Superior temporal gyrus (tissue), 1 donor: ENCODE results near the gene MTX1.
"Not testable (repeated sequence)": the region's sequence is repeated elsewhere in the genome, so short reads cannot be mapped to it uniquely, and the experiment has no call there.

Source experiments
- DNase-seq: peaks from one replicate; pipeline ENCODE4 v3.0.0-alpha.2; 2016; ENCODE audit errors: extremely low spot score

The MTX1 gene

DNA sequence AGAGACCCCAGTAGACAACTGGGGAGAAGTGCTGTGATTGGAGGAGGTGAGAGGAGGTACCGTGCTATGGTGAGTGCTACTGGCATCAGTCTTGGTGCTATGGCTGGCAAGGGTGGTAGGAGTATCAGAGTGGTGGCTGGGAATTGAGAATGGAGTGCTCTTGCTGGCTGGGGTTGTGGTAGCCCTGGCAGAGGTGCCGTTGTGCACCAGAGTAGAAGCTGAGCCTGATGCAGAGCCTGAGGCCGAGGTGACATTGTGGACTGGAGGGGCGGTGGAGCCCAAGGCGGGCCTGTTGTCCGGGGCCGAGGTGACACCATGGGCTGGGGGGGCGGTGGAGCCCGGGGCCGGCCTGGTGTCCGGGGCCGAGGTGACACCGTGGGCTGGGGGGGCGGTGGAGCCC, 20.2 kb upstream of the MTX1 start:
- DNase-seq = no peak

DNA sequence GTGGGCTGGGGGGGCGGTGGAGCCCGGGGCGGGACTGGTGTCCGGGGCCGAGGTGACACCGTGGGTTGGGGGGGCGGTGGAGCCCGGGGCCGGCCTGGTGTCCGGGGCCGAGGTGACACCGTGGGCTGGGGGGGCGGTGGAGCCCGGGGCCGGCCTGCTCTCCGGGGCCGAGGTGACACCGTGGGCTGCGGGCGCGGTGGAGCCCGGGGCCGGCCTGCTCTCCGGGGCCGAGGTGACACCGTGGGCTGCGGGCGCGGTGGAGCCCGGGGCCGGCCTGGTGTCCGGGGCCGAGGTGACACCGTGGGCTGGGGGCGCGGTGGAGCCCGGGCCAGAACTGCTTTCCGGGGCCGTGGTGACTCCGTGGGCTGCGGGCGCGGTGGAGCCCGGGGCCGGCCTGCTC, 18.6 kb upstream of the MTX1 start:
- DNase-seq = not testable (repeated sequence)

DNA sequence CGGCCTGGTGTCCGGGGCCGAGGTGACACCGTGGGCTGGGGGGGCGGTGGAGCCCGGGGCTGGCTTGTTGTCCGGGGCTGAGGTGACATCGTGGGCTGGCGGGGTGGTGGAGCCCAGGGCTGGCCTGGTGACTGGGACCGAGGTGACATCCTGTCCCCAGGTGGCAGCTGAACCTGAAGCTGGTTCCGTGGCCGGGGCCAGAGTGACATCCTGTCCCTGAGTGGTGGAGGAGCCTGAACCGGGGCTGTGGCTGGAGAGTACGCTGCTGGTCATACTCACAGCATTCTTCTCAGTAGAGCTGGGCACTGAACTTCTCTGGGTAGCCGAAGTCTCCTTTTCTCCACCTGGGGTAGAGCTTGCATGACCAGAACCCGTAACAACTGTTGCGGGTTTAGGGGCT, 16.6 kb upstream of the MTX1 start:
- no peak for DNase-seq

DNA sequence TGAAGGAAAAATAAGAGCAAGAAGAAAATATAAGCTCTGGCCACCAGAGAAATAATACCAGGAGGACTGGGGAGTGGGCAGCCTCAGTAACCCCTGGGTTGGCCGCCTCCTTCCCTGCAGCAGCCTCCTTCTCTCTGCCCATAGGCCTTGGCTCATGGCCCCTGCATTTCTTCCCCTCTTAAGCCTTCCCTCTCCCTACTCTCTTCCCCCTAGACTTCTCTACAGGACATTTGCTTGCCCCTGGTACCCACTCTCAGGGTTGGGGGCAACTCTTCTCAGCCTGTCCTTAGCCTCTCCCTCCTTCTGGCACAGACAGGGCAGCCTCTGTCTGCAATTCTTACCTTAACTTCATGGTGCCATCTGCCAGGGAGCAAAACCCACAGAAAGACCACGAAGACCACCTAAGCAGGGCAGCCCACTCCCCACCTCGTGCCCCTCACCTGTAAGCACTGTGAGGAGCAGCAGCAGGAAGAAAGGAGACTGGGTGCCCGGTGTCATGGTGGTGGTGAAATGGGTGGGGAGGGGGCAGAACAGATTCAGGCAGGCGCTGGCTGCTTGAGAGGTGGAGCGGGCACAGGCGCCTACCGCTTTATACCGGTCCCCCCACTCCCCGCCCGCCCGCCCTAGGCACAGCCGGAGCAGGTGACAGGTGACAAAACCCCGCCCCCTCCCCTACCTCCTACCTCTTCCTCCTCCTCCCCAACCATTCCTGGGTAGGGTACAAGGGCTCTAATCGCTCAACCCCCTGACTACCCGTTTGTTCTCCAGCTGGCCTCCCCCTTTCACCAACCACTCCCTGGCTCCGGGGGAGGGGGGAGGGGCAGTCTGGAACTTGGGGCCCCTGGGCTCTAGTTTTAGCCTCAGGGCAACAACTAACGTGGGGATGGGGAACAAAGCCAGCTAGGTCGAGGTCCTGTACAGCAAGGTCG, 15.9 kb upstream of the MTX1 start:
- DNase-seq = no peak

DNA sequence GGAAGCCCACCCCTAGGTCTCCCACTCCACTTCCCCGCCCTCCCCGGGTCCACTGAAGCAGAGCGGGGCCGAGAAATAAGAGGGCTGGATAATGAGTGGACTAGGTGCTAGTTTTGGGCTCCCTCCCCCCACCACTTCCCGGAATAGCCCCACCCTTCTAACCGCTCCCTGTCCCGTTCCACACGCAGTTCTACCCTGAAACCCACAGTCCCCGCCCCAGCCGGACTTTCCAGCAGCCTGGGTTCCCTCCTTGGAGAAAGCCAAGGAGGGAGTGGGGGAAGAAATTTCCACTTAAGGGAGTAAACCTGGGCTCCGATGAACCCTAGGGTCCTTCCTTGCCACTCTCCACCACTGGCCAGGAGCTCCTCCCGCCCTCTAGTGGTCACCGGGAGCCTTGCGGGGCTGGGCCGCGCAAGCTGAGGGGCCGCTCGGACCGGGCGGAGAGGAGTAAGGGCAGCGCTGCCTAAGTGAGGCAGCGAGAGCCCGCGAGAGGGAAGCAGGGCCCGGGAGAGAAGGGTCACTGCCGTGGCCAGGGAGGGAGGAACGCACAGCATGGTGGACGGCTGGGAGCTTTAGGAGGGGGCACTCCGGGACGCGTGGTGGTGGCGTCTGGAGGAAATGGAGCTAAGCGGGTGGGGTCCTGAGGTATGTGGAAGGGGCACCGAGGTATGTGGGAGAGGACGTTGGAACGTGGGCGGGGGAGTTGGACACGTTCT, 15.1 kb upstream of the MTX1 start:
- DNase-seq = peak; percentile 76

DNA sequence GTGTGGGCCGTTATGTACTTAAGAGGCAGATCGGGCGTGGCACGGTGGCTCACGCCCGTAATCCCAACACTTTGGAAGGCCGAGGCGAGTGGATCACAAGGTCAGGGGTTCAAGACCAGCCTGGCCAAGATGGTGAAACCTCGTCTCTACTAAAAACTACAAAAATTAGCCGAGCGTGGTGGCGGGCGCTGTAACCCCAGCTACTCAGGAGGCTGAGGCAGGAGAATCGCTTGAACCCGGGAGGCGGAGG, 14.6 kb upstream of the MTX1 start:
- DNase-seq = not testable (repeated sequence)

DNA sequence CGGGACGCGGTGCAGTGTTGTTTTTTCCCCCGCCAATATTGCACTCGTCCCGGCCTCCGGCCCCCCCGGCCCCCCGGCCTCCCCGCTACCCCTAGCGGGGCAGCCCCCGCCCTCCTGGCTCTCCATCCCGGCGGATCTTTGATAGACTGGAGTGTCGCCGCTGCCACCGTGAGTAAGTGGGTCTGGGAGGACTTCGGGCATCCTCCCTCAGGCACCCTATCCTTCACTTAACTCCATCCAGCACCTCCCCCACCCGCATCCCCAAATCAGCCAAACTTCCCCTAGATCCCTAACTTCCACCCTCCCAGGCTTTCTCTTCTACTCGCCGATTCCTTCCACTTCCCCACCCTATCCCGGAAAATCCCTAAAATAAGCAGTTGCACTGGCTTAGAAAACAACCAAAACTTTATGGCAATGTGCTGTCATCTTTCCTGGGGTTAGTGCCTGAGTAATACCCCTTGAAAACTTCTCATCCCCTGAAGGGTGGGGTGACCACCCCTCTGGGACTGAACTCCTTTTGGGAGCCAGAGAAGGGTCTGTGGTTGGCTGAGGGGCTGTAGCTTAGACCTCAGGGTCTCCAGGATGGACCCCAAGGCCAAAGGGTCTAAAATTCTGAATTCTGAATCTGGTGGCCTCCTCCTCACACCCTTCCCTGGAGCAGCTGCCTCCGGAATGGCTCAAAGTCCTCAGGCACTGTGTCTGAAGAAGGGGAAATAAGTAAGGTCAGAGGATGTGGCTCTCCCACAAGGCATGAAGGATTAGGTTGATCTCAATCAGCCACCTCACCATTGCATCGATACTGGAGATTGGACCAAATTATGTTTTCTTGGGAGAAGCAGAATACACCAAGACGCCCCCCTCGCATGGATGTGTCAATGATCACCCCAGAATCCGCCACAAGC, 13.0 kb upstream of the MTX1 start:
- DNase-seq = no peak

DNA sequence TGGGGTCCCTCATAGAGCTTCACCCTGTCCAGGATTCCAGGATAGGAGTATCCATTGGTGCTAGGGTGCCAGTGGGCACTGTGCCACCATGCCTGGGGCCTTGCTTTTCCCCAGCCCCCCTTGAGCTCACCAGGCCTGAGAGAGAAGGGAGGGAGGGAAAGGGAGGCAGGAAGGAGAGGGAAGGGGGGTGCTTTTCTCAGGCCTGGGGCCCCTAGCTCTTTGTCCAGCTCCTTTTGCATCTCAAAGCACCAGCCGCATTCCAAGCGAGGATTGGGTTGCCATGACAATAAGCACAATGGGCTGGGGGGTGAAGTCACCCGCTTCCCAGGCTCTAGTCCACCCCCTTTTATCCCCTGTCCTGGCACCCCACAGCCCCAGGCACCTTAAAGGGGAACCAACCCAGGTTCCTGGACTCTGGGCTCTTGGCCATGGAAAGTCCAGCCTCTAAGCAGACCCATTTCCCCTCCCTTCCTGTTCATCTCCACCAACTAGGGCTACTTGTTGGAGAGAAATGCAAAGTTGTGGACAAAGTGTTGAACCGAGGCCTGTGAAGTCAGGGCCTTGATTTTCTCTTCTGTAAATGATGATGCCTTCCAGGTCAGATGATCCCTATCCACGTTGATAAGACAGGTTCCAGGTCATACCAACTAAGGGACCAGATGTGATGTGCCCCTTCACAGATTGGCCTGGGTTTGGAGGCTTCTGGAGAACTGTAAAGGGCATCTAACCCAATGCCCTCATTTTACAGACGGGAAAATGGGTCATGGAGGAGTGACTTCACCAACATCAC, 12.2 kb upstream of the MTX1 start:
- DNase-seq = peak; percentile 26

DNA sequence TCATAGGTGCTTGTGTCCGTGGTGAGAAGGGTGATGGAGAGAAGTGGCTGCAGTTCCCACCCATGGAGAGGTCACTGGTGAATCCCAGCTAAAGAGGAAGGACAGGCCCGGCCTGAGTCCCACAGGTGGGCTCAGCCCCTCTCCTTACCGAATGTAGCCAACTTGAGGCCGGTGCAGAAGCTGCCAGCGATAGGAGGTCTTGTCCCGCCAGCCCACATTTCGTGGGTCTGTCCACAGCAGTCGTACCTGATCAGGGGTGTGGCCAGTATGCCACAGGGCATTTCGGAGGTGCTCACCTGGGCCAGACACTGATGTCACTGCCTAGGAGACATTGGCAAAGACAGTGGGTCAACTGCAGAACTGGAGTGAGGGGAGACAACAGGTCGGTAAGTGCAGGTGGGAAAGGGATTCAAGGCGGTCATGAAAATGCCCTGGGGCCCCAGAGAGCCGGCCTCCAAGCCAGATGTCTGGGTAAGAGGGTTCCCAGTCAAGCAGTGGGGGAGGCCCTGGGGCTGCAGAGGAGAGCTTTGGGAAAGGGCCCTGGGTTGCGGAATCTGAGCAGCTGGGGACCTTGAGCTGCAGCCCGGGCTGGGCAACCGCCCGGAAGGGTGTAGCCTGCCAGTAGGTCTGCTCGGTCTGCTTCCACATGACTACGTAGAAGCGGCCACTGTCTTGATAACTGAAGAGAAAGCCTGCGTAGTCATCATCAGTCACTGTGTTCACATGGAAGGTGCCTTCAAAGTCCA, 11.4 kb upstream of the MTX1 start:
- DNase-seq = no peak

DNA sequence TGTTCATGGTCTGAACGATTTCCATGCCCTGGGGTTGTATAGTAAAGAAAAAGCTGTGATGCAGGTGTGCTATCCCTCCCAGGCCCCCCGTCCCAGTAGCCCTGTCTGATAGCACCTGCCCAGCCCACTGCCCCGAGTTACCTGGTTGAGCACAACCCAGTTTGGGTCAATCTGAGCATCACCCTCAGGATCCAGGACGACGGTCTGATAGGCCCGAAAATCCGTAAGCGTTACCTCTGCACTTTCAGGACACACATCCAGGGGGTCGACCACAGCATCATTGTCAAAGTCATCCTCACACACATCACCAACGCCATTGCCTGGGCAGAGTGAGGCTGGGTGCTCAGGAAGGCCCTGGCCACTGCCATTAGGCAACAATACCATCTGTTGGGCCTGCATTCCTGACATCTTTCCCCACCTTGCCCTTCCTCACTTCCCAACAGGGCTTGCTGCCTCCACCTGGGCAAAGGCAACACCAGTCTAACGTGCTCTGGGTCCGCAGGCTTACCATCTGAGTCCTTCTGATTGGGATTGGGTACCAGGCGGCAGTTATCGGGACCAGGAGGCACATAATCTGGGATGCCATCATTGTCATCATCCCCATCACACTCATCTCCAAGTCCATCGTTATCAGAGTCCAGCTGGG, 10.5 kb upstream of the MTX1 start:
- DNase-seq = no peak

DNA sequence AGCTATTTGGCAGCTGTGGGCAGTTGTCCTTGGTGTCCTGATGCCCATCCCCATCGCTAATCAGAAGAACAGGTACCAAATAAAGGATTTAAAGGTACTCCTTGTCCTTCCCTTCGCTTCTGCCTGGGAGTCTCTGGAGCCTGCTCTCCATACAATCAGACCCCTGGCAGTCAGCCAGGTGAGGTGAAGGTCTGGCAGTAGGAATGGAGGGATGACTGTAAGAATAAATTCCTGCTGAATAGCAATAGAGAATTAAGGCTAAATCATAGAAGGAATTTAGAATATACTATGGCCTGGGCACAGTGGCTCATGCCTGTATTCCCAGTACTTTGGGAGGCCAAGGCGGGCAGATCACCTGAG, 10.0 kb upstream of the MTX1 start:
- no peak for DNase-seq

DNA sequence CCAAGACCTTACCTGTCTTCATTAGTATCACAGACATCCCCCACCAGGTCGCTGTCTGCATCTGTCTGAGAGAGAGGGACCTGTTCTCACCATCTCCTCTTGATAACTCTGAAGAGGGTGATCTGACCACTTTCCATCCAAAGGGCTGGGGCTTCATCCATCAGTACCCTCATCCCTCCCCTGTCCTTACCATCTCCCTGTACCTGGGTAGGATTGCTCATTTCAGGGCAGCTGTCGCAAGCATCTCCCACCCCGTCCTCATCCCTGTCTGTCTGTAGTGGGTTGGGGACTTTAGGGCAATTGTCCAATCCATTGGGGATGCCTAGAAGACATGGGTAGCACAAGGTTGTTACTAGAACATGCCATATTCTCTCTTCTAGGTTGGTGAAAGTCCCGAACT, 8.7 kb upstream of the MTX1 start:
- no peak for DNase-seq

DNA sequence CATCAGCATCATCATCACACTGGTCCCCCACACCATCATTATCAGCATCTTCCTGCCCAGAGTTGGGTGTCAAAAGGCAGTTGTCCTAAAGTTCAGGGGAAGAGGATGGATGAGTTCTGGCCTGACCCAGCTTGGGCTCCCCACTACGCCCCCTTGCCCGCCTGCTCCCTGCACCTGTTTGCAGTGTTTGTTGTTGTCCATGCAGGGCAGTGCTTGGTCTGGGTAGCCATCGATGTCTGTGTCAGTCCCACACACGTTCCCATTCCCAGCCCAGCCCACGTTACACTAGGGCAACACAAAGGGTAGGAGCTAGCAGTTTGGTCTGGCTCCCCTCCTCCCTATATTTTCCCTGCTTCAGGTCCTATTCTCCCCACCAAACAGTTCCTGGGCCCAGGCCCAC, 7.6 kb upstream of the MTX1 start:
- no peak for DNase-seq

DNA sequence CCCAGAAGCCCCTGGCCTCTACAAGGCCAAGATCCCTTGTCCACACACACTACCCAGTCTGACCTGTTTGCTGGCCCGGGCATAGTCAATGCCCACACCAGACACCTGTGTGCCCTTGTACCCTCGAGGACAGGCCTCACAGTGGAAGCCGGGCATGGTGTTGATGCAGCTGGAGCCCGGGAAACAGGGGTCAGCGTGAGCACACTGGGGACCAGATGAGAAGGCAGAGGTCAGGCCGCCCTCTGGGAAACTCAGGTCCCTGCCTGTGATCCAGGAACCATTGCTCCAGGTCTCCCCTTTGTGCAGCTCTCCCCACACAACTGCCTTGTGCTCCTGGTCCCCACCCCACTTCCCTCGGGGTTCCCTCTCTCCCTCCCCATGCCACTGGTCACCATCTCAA, 6.3 kb upstream of the MTX1 start:
- no peak for DNase-seq

DNA sequence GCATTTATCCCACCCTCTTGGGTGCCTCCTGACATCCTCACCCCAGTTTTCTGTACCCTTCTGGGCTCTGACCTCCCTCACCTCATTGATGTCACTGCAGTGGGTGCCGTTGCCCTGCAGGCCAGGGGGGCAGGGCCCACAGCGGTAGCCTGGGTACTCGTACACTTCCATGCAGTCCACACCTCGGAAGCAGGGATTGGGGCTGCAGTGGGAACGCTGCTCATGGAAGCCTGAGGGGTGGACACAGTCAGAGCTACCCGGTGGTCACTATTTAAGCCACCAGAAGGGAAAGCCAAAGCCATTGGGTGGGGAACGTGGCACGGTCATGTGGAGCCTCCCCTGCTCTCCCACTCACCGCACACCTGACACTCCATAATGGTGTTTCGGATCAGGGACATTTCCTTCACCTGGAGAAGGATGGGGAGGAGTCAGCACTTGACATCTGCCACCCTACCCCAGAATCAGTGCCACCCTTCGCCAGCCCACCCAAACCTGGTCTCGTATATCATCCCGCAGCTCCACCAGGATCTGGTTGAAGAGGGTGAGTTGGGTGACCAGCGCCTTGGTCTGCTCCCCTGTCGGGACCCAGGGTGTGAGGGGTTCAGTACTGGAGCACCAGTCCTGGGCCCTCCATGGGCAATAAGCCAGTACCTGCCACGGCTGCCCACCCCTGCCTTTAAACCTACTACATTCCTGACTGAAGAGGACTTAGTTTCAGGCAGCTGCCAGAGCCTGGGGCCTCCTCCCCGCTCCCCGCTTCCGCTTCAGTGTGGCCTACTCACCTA, 5.6 kb upstream of the MTX1 start:
- no peak for DNase-seq

DNA sequence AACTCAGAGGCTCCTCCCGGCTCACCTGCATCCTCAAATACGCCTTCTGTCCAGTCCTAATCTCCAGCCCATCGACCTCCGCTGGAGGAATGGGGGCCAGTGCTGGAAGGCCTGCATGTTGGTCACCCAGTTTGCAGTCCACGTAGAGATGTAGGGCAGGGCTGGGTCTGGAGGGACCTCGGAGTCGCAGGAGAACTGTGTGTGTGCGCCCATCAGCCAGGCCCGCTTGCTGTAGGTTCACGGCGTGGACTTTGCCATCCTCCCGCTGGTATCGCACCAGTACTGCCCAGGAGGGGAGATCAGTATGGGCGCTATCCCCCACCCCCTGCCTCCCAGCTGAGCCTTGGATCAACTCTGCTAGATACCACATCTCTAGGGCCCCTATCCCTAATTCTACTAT, 3.5 kb upstream of the MTX1 start:
- DNase-seq = no peak

DNA sequence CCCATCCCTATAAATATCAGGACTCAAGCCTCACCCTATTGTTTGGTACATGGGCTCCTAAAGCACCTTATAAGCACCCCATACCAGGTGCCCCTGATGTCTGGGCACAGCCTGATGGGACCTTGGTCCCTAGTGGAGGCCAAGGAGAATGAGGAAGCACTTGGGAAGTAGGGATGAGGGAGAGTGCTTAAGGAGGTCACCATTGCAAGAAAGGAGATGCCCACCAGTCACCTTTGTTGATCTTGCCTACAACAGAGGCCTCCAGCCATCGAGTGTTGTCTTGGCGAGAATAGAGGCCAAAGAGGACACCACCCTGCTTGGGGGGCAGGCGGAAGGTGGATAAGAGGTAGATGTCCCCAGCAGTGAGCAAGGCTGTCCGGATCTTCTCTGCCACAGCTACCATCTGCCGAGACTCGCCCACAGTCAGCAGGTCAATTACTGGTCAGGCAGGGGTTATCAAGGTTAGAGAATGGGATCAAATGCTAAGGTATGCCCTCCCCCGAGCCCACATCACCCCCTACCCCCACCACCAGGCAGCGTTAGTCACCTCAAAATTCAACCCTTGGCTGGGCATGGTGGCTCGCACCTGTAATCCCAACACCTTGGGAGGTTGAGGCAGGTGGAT, 2.4 kb upstream of the MTX1 start:
- DNase-seq = no peak

DNA sequence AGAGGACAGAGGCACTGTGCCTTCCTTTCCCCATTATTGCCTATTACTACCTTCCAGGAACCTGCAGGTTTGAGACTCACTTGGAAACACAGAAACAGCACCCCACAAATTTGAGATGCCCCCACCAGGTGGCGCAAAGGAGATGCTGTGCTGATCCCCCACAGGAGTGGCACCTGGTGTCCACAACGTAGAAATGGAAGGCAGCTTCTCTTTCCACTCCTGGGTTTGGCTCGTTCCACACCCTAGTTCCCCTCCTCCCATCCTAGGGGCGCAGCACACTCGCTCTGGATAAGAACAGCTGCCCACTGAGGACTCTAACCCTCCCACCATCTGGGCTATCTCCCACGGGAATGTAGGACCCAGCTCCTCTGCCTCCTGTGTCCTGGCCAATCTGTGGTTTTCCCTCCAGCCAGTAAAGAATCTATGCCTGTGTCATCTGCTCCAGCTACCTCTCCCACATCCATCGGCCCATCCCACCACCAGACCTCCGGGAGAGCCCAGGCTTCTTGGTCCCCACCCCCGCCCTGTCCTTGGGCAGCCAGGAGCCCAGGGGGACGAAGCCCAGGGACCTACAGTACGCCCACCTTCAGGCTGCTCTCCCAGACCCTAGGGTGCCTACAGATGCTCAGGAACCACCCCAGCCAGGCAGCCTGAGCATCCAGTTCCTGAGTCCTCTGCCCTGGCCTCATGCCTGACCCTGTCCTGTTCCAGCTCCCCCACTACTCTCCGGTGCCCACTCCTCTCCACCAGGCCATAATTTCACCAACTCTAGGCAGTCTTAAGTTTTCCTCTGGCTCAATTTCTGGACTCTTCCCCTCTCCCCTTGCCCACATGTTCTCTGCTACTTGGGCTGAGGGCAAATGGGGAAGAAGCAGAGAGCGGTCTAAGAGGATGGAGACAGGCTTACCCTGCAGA, 1.3 kb upstream of the MTX1 start:
- DNase-seq = peak; percentile 85
